HG03060 (cell line): ENCODE results near the gene VAPB.

Experiments
- ATAC-seq: cut with Tn5 transposase; IDR thresholded peaks from one replicate; pipeline ENCODE4 v1.9.1; 2021; ENCODE audit warnings: low read depth, moderate number of reproducible peaks; ENCODE audit not compliant: unreplicated experiment

The VAPB gene

DNA sequence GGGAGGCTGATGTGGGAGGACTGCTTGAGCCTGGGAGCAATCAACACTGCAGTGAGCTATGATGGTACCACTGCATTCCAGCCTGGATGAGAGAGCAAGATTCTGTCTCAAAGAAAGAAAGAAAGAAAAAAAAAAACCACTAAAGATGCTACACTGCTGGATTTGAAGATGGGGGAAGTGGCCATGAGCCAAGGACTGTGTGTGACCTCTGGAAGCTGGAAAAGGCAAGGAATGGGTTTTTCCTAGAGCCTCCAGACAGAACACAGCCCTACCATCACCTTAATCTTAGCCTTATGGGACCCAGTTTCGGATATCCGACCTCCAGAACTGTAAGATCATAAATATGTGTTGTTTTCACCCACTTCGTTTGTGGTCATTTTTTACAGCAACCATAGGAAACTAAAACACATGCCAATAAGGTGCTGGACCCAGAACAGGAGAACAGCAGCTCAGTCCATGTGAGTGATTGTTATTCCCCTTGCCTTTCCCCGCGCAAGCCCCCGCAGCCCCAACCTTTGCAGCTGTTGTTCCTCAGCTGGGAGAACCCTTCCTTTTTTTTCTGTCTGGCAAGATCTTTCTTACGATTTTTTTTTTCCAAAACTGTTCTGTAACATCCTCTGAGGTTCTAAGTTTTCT, 11.1 kb upstream of the VAPB start:
- ATAC-seq, result no peak

- ATAC-seq, result no peak
Measured at GRCh38 chr20:58378704-58379103, 10.3 kb upstream of the VAPB start.

DNA sequence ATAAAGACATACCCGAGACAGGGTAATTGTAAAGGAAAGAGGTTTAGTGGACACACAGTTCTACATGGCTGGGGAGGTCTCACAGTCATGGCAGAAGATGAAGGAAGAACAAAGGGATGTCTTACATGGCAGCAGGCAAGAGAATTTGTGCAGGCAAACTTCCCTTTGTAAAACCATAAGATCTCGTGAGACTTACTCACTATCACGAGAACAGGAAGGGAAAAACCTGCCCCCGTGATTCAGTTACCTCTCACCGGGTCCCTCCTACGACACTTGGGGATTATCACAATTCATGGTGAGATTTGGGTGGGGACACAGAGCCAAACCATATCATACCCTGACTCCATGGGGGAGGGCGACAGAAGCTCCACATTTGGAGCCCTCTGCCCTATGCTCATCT, 7.4 kb upstream of the VAPB start:
- ATAC-seq, result no peak

GRCh38 chr20:58382096-58382495, 6.9 kb upstream of the VAPB start:
- no peak for ATAC-seq

DNA sequence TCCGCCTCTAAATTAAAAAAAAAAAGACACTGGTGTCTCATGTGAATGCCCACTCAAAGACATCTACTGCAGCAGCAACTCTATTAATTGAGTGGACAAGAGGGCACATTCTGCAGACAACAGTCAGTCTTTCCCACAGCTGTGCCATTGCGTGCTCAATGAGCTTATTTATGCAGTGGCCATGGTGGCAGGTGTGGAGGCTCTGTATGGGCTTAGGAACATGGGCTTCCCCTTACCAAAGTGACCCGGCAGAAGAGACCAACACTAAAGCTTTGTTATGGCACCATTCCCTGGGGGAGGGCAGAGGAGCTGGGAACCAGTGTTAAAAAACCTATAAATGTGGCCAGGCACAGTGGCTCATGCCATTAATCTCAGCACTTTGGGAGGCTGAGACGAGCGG, 4.2 kb upstream of the VAPB start:
- ATAC-seq, result no peak

DNA sequence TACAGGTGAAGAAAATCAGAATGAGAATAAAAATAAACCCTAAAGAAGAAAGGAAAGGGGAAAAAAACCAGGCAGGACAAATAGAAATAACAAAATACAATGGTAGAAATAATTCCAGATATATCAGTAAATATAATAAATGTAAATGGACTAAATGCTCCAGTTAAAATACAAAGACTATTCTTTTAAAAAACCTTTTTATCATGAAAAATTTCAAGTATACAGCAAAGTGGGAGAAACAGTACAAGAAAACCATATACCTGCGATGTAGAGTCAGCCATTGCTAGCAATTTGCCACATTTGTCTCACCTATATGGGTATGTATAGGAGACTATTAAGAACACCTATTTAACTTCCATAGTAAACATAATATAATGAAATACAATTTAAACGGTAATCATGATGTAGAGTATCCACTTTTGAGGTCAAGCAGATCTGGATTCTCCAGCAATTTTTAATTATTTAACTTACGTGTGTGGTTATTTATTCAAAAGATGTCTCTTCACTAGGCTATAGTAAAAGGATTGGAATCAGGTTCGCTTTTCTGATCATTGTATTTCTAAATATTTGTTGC, 914 bp upstream of the VAPB start:
- ATAC-seq, result no peak

DNA sequence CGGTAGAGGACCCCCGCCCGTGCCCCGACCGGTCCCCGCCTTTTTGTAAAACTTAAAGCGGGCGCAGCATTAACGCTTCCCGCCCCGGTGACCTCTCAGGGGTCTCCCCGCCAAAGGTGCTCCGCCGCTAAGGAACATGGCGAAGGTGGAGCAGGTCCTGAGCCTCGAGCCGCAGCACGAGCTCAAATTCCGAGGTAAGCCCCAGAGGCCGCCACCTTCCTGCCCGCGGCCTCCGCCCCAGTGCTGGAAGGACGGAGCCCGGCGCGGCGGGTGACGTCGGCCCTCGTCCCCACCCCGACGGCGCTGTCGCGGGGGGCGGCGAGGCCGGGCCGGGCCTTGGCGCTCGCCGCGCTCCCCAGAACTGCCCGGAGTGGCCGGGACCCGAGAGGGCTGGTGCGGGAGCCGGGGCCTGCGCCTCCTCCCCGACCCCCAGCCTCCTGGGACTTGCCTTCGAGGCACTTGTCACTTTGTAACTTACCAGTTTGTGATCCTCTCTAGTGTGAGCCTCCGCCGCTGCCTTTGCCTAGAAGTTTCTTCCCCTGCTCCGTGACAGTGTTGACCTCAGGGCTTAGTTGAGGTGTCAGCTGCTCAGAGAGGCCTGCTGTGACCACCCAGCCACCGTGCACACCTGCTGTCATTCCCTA, 417 bp downstream of the VAPB start:
- ATAC-seq, result peak; percentile 17

- ATAC-seq, result no peak
Measured at GRCh38 chr20:58389968-58390658, 1.1 kb downstream of the VAPB start.

DNA sequence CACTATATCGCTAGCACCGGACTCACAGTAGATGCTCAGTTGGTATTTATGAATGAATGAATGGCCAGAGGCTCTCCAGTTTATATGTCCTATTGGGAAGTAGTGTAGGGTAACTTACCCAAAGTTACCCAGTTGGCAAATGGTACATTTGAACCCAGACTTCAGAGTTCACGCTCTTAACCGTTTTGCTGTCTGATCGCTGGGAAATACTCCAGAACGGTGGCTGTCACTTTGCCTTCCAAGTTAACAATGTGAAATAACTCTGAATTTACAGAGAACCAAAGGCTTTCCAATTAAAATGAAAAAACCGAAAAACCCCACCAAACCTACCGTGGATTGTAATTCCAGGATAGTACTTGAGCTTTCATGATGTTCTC, 1.6 kb downstream of the VAPB start:
- no peak for ATAC-seq

- no peak for ATAC-seq
Measured at GRCh38 chr20:58392286-58392685, 3.3 kb downstream of the VAPB start.

DNA sequence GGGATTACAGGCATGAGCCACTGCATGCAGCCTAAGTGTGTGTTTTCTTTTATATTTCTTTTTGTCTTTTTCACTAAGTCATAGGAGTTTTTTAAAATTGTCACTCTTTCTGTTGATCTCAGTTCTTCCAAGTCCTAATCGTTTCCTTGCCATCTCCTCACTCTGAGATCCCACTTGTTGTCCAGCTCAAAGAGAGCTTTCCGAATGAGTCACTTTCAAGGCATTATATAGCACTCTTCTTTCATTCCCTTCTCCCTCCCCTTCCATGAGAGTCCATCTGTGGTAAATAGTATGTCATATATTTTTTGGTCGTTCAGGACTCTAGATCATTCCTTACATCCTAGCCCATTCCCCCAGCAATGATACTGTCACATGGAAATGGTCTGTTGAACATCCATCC, 4.3 kb downstream of the VAPB start:
- no peak for ATAC-seq

- ATAC-seq, result no peak
Measured at GRCh38 chr20:58394801-58395200, 5.8 kb downstream of the VAPB start.

- no peak for ATAC-seq
Measured at GRCh38 chr20:58395604-58396003, 6.6 kb downstream of the VAPB start.

- ATAC-seq, result no peak
Measured at GRCh38 chr20:58397429-58397828, 8.4 kb downstream of the VAPB start.

GRCh38 chr20:58398254-58398653, 9.2 kb downstream of the VAPB start:
- no peak for ATAC-seq

GRCh38 chr20:58399926-58400325, 10.9 kb downstream of the VAPB start:
- no peak for ATAC-seq

DNA sequence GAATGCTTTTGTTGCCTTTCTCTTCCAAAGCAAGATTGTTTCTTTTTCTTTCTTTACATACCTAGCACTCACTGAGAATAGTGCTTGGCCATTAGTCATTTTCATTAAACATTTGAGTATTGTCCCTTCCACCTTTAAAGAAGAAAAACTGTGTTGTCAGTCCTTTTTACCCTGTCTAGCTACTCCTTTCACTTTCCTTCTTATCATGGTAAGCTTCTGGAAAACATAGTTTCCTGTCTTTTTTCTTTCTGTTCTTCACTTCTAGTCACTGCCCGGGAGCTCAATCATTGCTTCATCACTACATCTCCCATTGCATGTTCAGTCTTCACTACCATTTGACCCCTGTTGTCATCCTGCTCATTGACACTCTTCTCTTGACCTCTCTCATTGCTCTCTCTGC, 12.1 kb downstream of the VAPB start:
- ATAC-seq, result no peak

- no peak for ATAC-seq
Measured at GRCh38 chr20:58402305-58402704, 13.3 kb downstream of the VAPB start.

- no peak for ATAC-seq
Measured at GRCh38 chr20:58402827-58403226, 13.8 kb downstream of the VAPB start.

DNA sequence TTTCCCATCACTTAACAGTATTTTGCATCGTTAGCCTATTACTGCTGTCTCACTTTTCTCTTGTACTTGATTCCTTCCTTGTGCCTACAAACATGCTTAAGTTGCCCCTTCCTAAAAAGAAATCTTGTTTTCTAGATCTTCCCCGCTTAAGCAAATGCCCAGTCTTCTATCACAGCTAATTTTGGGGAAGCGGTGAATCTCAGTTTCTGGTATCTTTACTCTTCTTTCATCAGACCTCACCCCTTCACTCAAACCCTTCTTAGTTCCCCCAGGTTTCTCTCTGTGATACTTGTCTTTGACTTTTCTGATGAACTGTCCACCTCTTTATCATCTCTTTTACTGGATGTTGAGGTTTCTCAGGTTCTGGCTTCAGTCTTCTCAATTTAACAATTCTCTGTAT, 14.2 kb downstream of the VAPB start:
- no peak for ATAC-seq

DNA sequence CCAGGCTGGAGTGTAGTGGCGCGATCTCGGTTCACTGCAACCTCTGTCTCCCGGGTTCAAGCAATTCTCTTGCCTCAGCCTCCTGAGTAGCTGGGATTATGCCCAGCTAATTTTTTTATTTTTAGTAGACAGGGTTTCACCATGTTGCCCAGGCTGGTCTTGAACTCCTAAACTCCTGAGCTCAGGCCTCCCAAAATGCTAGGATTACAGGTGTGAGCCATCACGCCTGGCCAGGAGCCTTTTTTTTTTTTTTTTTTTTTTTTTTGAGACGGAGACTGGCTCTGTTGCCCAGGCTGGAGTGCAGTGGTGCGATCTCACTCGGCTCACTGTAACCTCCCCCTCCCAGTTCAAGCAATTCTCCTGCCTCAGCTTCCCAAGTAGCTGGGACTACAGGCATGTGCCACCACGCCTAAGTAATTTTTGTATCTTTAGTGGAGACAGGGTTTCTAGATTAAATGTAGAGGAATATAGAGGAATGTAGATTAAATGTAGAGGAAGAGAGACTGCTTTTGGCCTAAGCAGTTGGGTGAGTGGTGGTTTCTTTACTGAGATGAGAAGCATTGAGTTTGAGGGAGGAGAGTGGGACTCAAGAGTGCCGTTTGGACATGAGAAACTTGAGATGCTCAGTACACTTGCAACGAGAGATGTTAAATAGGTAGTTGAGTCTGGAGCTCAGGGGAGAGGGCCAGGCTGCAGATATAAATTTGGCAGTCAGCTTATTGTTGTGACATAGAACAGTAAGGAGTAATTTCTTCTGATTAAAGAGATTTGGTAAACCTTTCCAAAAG, 16.7 kb downstream of the VAPB start:
- no peak for ATAC-seq
